GM21423 (cell line): Measurements from ENCODE around the gene ZNF432.

Experiments
- ATAC-seq: cut with Tn5 transposase; IDR thresholded peaks from one replicate; pipeline ENCODE4 v1.9.1; 2021; ENCODE audit warnings: mild to moderate bottlenecking, moderate library complexity; ENCODE audit not compliant: unreplicated experiment

Gene ZNF432

GRCh38 chr19:52010674-52011073 is 38.0 kb downstream of the ZNF432 start:
- no peak for ATAC-seq

DNA sequence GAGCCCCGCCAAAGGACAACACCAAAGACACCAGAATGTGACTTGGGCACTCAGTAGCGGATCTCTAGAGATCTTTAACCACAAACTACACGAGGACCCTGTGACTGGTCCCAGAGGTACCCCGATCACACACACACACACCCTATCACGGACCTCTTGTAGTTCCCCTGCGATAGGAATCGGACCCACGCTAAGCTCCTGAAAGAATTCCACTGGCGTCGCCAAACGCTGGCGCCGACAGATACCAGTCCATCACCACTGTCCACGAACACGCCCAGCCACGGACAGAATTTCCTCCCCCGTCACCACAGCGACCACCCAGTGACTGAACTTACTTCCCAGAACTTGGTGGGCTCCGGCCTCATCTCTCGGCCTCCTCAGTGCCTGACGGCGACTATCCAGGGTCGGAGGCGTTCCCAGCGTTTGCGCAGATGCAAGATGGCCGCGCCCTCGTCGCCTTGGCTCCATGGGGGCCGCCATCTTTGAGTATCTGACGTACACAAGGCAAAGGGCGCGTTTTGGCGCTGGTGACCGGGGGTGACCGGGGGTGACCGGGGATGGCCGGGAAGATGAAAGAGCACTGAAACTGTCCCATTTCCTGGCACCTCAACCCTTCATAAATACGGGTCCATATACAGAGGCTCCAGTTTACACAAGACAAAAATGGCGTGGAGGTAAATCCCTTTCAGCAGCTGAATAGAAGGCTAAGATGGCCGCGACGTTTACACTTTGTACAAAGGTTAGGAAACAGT is 40.7 kb downstream of the ZNF432 start, which contains the start of gene ZNF615:
Gene ZNF615, minus strand, starts transcription at position 406 of the 752 bp plus-strand sequence. CDS start 4,500 bp downstream, outside the sequence.
- peak; percentile 95 for ATAC-seq

GRCh38 chr19:52007451-52007805 is 41.2 kb downstream of the ZNF432 start:
- peak; percentile 8 for ATAC-seq

DNA sequence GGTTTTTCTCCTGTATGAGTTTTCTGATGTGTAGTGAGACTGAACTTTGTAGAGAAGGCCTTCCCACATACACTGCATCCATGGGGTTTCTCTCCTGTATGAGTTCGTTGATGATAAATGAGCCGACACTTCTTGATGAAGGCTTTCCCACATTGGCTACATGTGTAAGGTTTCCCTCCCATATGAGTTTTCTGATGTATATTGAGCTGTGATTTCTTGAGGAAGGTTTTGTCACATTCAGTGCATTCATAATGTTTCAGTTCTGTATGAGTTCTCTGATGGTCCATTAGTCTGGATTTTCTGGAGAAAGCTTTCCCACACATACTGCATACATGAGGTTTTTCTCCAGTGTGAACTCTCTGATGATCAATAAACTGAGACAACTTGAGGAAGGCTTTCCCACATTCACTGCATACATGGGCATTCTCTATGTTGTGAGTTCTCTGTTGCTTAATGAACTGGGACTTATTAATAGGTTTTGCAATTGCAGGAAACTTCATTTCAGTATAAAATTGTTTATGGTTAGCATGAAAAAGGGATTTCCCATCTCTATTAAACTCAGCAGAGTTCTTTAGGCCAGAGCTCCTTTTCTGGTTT is 54.5 kb downstream of the ZNF432 start:
- ATAC-seq: no peak

- no peak for ATAC-seq
Observed at GRCh38 chr19:51993422-51993821, 55.2 kb downstream of the ZNF432 start.

- peak; percentile 89 for ATAC-seq
Observed at GRCh38 chr19:51986309-51987291, 62.0 kb downstream of the ZNF432 start, which contains the start of gene ZNF350. Gene ZNF350 (minus strand): TSS chr19:51986840. CDS start chr19:51974360, 12,480 bp downstream.

DNA sequence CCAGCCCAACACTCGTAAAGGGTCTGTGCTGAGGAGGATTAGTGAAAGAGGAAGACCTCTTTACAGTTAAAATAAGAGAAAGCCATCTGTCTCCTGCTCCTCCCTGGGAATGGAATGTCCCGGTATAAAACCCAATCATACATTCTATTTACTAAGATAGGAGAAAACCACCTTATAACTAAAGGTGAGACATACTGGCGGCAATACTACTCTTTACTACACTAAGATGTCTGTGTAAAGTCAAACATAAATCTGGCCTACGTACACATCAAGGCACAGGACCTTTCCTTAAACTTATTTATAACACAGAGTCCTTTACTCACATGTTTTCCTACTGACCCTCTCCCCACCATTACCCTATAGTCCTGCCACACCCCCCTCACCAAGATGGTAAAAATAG is 65.3 kb downstream of the ZNF432 start:
- ATAC-seq: no peak
